Retina (tissue), 1 donor: Measurements from ENCODE around the gene ADCY1.

Experiments used
- DNase-seq: peaks from one replicate; pipeline ENCODE4 v3.0.0-alpha.2; 2016

ADCY1 gene

GRCh38 chr7:45681596-45682357, 107.6 kb downstream of the ADCY1 start:
- no peak for DNase-seq

DNA sequence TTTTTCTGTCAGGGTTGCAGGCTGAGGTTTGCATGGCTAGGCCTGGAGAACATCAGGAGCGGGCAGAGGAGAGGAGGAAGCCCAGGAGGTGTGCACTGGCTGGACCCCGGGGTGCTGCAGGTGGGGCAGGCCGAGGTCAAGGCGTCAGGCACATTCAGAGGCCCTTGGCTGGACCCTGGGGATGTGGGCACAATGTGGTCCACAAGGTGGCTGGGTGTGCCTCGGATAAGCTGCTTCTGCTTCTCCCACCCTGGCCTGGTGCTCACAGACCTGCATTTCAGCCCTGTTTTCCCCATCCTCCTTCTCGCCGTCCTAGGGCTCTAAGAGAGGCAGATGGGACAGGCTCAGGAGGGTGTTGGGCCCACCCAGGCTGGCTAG, 108.2 kb downstream of the ADCY1 start:
- no peak for DNase-seq

- no peak for DNase-seq
These were observed 108.8 kb downstream of the ADCY1 start for GRCh38 chr7:45682836-45683555.

DNA sequence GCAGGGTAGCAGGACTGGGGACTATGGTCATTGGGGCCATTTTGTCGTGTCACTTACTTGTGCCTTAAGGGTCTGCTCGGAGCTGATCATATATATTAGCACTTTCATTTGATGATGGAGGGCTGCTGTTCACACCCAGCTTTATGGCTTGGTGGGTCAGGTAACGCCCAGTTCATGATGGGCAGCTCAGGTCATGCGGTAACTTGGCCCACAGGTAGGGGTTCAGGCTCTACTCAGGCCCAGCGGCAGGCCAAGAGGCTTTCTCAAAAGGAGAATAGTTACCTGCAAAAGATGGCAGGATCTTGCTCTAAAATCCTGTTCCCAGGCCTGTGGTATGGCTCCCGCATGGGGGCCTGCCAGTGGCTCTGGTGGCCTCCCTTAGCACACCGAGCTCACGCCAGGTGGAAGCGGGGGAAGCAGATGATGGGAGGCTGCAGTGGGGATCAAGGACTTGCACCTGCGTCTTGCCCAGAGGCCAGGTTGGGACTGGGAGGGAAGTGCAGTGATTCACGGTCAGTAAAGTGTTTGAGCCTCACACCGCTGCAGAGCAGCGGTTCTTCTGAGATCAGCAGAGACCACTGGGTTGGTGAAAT, 109.5 kb downstream of the ADCY1 start:
- no peak for DNase-seq

GRCh38 chr7:45684910-45685618, 110.9 kb downstream of the ADCY1 start:
- DNase-seq, result no peak

DNA sequence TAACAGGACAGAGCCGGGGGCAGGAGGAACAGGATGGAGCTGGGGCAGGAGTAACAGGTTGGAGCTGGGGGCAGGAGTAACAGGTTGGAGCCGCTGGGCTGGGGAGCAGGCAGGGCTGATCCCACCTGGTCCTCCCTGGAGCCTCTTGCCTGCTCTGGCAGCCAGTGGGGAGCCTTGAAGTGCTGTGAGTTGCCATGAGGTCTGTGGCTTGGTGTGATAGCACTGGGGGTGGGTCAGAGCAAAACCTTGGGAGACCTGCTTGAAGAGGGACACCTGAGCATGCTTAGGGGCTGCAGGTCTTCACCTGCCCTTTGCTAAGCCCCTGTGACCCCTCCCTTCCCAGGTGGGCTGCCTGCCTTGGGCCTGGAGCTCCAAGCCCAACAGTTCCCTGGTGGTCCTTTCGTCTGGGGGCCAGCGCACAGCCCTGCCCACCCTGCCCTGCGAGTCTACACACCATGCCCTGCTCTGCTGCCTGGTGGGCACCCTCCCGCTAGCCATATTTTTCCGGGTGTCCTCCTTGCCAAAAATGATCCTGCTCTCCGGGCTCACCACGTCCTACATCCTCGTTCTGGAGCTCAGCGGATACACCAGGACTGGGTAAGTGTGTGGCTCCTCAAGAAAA, 111.6 kb downstream of the ADCY1 start:
- no peak for DNase-seq

GRCh38 chr7:45686441-45687184, 112.4 kb downstream of the ADCY1 start:
- DNase-seq, result no peak

DNA sequence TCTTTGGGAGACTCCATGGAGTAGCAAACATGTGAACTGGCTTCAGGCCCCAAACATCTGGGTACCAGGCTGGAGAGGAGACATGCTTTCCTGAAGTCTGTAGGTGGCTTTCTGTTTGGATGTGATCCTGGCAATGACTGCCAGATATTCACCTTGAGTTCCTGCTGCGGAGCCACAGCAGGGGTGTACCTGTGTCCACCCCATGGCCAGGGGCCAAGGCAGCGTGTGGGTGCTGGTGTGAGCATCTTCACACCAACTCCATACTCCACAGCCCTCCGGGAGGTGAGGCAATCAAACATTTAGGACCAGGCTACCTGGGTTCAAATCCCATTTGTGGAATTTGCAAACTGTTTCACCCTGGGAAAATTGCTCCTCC, 113.0 kb downstream of the ADCY1 start:
- DNase-seq, result no peak

GRCh38 chr7:45687721-45688120, 113.6 kb downstream of the ADCY1 start:
- DNase-seq, result no peak

DNA sequence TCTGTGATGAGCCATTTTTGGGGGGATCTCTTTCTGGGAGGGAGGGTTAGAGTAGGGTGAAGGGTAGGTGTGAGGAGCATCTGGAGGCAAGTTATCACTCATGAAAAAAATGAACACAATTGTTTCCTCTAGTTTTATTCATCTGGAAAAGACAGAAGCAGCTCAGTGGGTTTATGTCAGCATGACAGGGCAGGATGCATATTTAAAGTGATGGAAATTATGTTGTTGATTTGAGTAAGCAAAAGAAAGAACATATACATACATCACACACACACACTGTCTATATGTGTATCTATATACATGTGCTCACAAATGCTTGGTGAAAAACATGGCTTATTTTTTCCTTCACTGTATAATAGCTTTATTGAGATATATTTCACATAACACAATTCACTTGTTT, 114.2 kb downstream of the ADCY1 start:
- DNase-seq, result no peak

- DNase-seq, result no peak
These were observed 115.0 kb downstream of the ADCY1 start for GRCh38 chr7:45689011-45689796.

DNA sequence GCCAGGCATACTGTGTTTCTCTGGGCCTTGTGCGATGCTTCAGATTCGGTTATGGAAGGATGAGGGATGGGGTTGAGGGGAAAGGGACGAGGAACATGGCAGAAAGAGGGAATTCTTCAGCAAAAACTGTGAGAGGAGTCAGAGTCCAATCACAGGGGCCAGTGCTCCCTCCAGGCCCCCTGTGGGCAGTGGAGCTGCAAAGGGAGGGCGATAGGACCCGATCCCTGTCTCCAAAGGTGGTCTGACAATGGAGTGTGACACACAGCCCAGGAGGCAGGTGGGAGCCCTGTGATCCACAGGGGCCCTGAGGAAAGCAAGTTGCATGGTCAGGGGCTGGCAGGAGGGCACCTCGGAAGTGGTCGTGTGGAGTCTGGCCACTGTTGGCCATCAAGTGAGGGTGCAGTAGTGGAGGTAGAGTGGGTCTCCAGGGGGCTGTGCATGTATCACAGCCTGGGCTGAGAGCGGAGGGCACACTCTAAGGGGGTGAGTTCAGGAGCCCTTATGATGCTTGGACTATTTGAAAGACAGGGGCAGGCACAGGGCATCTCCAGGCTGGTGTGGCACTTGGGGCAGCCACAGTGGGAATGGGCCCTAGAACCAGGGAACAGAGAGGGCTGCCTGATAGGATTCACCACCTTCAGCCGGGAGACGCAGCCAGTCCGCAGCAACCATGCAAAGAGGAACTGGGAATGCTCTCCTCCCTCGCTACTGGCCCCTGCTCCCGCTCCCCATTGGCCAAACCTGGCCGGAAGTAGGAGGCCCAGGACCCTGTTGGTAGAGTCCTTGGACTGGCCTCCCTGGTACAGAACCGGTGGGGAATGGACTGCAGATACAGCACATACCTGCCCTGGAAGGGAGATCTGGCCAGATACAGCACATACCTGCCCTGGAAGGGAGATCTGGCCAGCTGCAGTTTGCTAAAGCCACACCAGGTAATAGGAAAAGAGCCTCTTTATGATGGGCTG, 115.9 kb downstream of the ADCY1 start:
- DNase-seq, result no peak

DNA sequence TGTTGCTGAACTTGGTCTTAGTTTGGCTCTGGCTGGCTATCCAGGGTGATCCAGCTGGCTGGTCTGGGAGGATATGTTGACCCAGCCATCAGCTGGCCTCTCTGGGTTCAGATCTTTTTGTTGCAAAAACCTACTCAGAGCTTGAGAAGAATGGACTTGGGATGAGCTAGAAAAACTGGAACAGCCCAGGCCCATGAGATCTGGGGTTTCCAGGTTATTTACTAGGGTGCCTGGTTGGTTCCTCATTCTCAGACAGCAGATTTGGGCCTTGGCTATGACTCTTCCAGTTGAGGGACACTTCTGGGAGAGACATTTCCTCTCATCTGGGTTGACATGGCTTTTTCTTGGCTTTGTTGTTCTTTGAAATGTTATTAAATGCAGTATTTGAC, 116.6 kb downstream of the ADCY1 start:
- DNase-seq, result no peak

DNA sequence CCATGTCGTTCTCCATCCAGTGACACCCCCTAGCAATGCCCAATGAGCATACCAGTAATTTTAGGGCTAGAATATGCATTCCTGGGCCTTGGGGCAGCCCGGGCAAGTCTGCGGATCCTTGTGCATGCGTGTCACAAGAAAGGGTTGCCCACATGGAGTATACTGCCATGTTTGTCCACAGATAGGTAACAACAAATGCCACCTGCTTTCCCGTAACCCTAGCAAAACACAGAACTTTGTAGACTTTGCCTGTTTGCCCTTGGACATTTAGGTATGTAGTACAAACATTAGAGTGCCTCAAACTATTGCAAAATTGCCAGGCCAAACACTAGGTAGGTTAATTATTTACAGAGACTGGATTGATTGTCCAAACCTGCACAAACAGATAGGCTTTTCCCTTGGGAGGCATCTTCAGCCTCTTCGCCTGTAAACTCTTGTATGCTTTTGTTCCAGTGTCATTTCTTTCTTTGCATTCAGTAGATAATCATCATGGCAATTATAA, 117.0 kb downstream of the ADCY1 start:
- DNase-seq, result no peak

GRCh38 chr7:45692031-45692430, 117.9 kb downstream of the ADCY1 start:
- DNase-seq, result no peak

DNA sequence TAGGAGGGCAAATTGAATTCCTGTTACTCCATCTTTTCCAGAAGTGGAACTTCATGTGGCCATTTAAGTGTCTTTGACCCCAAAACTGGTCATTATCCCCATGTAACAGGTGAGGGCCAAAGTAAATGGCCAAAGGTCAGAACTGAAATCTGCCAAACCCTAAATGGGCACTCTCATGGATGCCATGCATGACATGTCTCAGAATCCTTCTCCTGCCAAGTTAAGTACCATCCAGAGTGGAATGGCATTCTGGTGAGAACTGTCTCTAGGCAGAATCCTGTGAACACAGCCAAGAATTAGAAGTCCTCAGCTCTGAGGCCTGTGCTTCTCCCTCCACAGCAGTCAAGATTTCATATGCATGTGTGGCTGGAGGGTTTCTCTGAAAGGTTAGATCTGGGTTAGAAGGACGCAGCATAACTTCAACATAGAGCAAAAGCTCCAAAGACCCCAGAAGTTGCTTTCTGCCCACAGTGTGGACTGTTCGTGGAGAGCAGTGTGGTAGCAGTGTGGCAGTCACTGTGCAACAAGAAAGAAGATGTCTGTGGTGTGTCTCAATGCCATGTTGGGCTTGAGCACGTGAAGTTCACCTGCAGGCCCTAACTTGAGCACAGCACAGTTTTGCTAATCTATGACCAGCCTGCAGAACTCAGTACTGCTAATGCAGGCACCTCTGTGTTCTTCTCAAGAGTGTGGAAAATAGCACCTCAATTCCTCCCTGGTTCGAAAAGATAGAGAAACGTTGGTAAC, 121.3 kb downstream of the ADCY1 start:
- no peak for DNase-seq

- no peak for DNase-seq
These were observed 122.3 kb downstream of the ADCY1 start for GRCh38 chr7:45696476-45696875.

- DNase-seq, result no peak
These were observed 123.5 kb downstream of the ADCY1 start for GRCh38 chr7:45697576-45698136.
